HepG2 (cell line): ENCODE measurements around the gene FBP1. TPM values are rescaled to one million over a fixed set of nuclear protein-coding genes. Genes with fewer than 3 reads are reported as not detected.

Experiments
- ATAC-seq: fragments of 200-7000 bp; cut with Tn5 transposase; 3 replicates; pipeline ENCODE4 v1.9.1; 2020; ENCODE audit warnings: mild to moderate bottlenecking, moderate library complexity
- BruUV-seq: library from RNA; stranded (reverse); fragments of 400-500 nt; replicated peaks from 2 replicates; lab custom pipeline; 2021; lab: Mats Ljungman, UMichigan
- CTCF ChIA-PET: fragments of 300-600 bp; formaldehyde crosslinking; extraction: SDS; loops from one replicate; lab custom pipeline; 2021; ENCODE audit warnings: low total read pairs, inconsistent platforms, low intra/inter-chr PET ratio; lab: Yijun Ruan, JAX
- POLR2A ChIA-PET: fragments of 350-600 bp; sonication (Branson Sonifier 250); formaldehyde crosslinking; loops from one replicate; lab custom pipeline; 2020; ENCODE audit warnings: antibody characterized with exemption, inconsistent platforms; lab: Yijun Ruan, JAX
- DNase-seq: peaks from one replicate; pipeline ENCODE4 v3.0.0-alpha.2; 2015; ENCODE audit warnings: low spot score
- FAIRE-seq: peaks from 3 replicates; lab custom pipeline; 2011; peaks lifted over from hg19 to GRCh38; lab: Jason Lieb, UNC
- H2AFZ ChIP-seq: one replicate; pipeline ENCODE4 v1.6.1; 2011; ENCODE audit warnings: low read length, inconsistent platforms
- H3K27ac ChIP-seq: fragments of 300-600 bp; 3 replicates; pipeline ENCODE4 v1.8.0; 2011; ENCODE audit warnings: mixed run types, mild to moderate bottlenecking, mixed read lengths, low read length, inconsistent platforms; ENCODE audit not compliant: insufficient read depth; ENCODE audit errors: extremely low read length
- H3K27me3 ChIP-seq, 2 experiments: fragments of 200-600 bp in 1 of 2; 2 replicates in 1 of 2; 3 replicates in 1 of 2; pipeline versions ENCODE4 v1.6.0 to v1.8.0; 2011; ENCODE audit warnings: low read length in 2 of 2, mild to moderate bottlenecking in 2 of 2, moderate library complexity in 2 of 2, inconsistent platforms in 1 of 2; ENCODE audit not compliant: insufficient read depth in 2 of 2, control insufficient read depth in 1 of 2
- H3K36me3 ChIP-seq, 2 experiments: fragments of 200-600 bp in 1 of 2; replicated peaks in 1 of 2; 2 replicates in 1 of 2; 3 replicates in 1 of 2; pipeline versions ENCODE4 v1.5.1 to v1.8.0; 2011; ENCODE audit warnings: low read length in 2 of 2, inconsistent platforms in 1 of 2; ENCODE audit not compliant: insufficient read depth in 2 of 2, control insufficient read depth in 1 of 2
- H3K4me1 ChIP-seq: 2 replicates; pipeline ENCODE4 v1.5.1; 2012; ENCODE audit warnings: low read length, inconsistent platforms; ENCODE audit not compliant: insufficient read depth
- H3K4me2 ChIP-seq: 2 replicates; pipeline ENCODE4 v1.6.0; 2011; ENCODE audit warnings: low read depth, low read length, inconsistent platforms
- H3K4me3 ChIP-seq, 3 experiments: fragments of 200-600 bp in 1 of 3; sonication (generic), shearing (Covaris generic) in 1 of 3; replicated peaks in 1 of 3; 2 replicates each; pipeline ENCODE4 v1.5.1; 2011 to 2016; ENCODE audit warnings: low read length in 3 of 3, inconsistent platforms in 2 of 3, low read depth in 2 of 3, mild to moderate bottlenecking in 2 of 3, control low read depth in 1 of 3, mixed read lengths in 1 of 3; ENCODE audit not compliant: insufficient read depth in 1 of 3
- H3K79me2 ChIP-seq: one replicate; pipeline ENCODE4 v1.6.1; 2011; ENCODE audit warnings: low read length, inconsistent platforms; ENCODE audit not compliant: insufficient read depth
- H3K9ac ChIP-seq: 2 replicates; pipeline ENCODE4 v1.6.0; 2011; ENCODE audit warnings: mild to moderate bottlenecking, low read depth, low read length, inconsistent platforms; ENCODE audit not compliant: insufficient read depth
- H3K9me3 ChIP-seq: 2 replicates; pipeline ENCODE4 v1.5.1; 2012; ENCODE audit warnings: mild to moderate bottlenecking, low read length
- H4K20me1 ChIP-seq: 2 replicates; pipeline ENCODE4 v1.6.0; 2011; ENCODE audit warnings: inconsistent platforms, mild to moderate bottlenecking, low read length, moderate library complexity; ENCODE audit not compliant: insufficient read depth
- FOXA1 ChIP-seq, 2 experiments: fragments of 450-650 bp in 1 of 2; sonication (generic) in 1 of 2; formaldehyde crosslinking in 1 of 2; IDR thresholded peaks; 2 replicates each; pipeline versions ENCODE4 v1.4.0 to v1.6.1; 2016 to 2020; ENCODE audit warnings: missing genetic modification reagents in 1 of 2
- KDM1A ChIP-seq: IDR thresholded peaks from 2 replicates; pipeline ENCODE4 v1.6.1; 2016; ENCODE audit warnings: missing compliant biosample characterization
- NR1H2 ChIP-seq: sonication (generic); formaldehyde crosslinking; IDR thresholded peaks from 2 replicates; pipeline ENCODE4 v1.8.1; 2022; ENCODE audit warnings: low read depth, missing genetic modification reagents, borderline replicate concordance
- YEATS2 ChIP-seq: sonication (generic); formaldehyde crosslinking; IDR thresholded peaks from 2 replicates; pipeline ENCODE4 v1.4.0; 2020; ENCODE audit warnings: missing genetic modification reagents, borderline replicate concordance
- ZNF496 ChIP-seq: sonication (generic); formaldehyde crosslinking; IDR thresholded peaks from 2 replicates; pipeline ENCODE4 v1.8.1; 2023; ENCODE audit warnings: mild to moderate bottlenecking, moderate library complexity, missing genetic modification reagents; ENCODE audit not compliant: insufficient replicate concordance
- ZNF776 ChIP-seq: sonication (generic); formaldehyde crosslinking; IDR thresholded peaks from 2 replicates; pipeline ENCODE4 v1.4.0; 2020; ENCODE audit warnings: mild to moderate bottlenecking, missing genetic modification reagents
- WGBS: methylation state at CpG from one replicate; pipeline ENCODE4 v1.1.6; 2017; ENCODE audit warnings: low lambda C conversion rate; 5-methylcytosine and 5-hydroxymethylcytosine counted together
- in situ Hi-C: cut with HindIII; loops from 2 replicates; pipeline ENCODE4 v1.10.0; 2017; ENCODE audit warnings: low pct_unique_long_range_greater_than_20kb; ENCODE audit not compliant: extremely low pct_ligation_motif_present
- intact Hi-C: fragments of 100-400 bp; cut with micrococcal nuclease; formaldehyde crosslinking; loops from one replicate; pipeline ENCODE4 v1.10.0; 2022; ENCODE audit not compliant: unreplicated experiment
- polyA plus RNA-seq, 8 experiments: library from polyadenylated mRNA; depleted of rRNA in 3 of 8; stranded (reverse) in 7 of 8; unstranded in 1 of 8; fragments of >200 nt; fragmentation: Illumina TruSeq in 4 of 8; extraction: Trizol in 4 of 8; gene quantifications; 2 replicates each; pipeline versions ENCODE4 v1.2.1 to v1.2.3, GENCODE V29; 2011 to 2016; ENCODE audit warnings: low read depth in 4 of 8, missing spikeins in 1 of 8, mixed read lengths in 1 of 8; ENCODE audit not compliant: insufficient read depth in 1 of 8
- total RNA-seq, 5 experiments: library from RNA; depleted of rRNA; stranded (reverse); fragments of >200 nt; fragmentation: Illumina TruSeq; extraction: Trizol; gene quantifications; 2 replicates each; pipeline ENCODE4 v1.2.3, GENCODE V29; 2016; ENCODE audit warnings: low read depth in 1 of 5
- TF ChIP-seq, protein P1 (sequence below), 2 experiments: sonication (generic) in 1 of 2; formaldehyde crosslinking in 1 of 2; IDR thresholded peaks; 2 replicates each; pipeline versions ENCODE4 v1.4.0 to v1.6.1; 2016 to 2020; ENCODE audit warnings: borderline replicate concordance in 1 of 2, low read depth in 1 of 2, mild to moderate bottlenecking in 1 of 2, missing genetic modification reagents in 1 of 2
- TF ChIP-seq, protein P2 (sequence below): sonication (generic); formaldehyde crosslinking; IDR thresholded peaks from 2 replicates; pipeline ENCODE4 v1.8.0; 2022; ENCODE audit warnings: low read depth, missing genetic modification reagents

The FBP1 gene
- total and polyA plus RNA-seq, 2 of the 13 experiments (the other 11 are each of a cell fraction or from before 2014, with no cell fraction given), result 0.29 to 0.53 TPM

DNA sequence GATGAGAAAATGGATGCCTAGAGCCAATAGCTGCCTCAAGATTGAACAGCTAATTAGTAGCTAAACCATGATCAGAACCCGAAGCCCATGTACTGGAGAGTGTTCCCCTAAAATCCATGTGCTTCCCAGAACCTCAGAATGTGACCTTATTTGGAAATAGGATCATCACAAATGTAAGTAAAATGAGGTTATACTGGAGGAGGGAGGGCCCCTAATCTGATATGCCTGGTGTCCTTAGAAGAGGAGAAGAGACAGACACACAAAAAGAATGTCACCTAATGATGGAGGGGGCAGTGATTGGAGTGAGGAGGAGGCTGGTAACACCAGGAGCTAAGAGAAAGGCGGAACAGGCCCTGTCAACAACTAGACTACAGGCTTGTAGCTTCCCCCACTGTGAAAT, 41.3 kb upstream of the FBP1 start:
- no peak for DNase-seq
- Histone ChIP-seq H3K9ac (no peak overlapping the region), H3K4me1 (peaks cover 12% of the 10 kb centered on the region), H4K20me1 (no peaks in the 10 kb centered on the region), H3K9me3 (no peaks in the 10 kb centered on the region), H3K36me3 (no peaks in the 10 kb centered on the region), H3K4me3 (no peak overlapping the region), H3K27me3 (no peaks in the 10 kb centered on the region), H3K27ac (no peak overlapping the region), H3K79me2 (no peaks in the 10 kb centered on the region), H3K4me2 (no peak overlapping the region), H2AFZ (no peak overlapping the region)
- ChIA-PET CTCF (interaction anchor here (1.4 to 1.6 kb wide), 3 partner anchors 447 to 487 kb away, joined by 7 to 14 read pairs (median 10); no protein-coding TSS in a partner anchor), POLR2A (interaction anchor here (2.1 to 2.6 kb wide), 3 partner anchors 11 to 126 kb away, joined by 6 to 7 read pairs (median 7); partner anchors contain the start of gene PCAT7)
- in situ Hi-C loops (loop anchor here (5.0 kb wide), 1 partner anchor 452 kb away; no protein-coding TSS in a partner anchor), intact Hi-C loops (no loop called here)
- no peak for ATAC-seq
- WGBS, result 10% methylated on average over 2 of the region's 2 CpGs
- no peak for FAIRE-seq
- no TSS peak for BruUV-seq
- TF ChIP-seq ZNF776 (CRISPR knock-in tag), result no peak
- TF ChIP-seq FOXA1 (IDR thresholded peaks at IDR 0.05), result no peak
- TF ChIP-seq FOXA1 (CRISPR knock-in tag; IDR thresholded peaks at IDR 0.05), result no peak
- TF ChIP-seq YEATS2 (CRISPR knock-in tag), result no peak
- TF ChIP-seq, protein P1, sequence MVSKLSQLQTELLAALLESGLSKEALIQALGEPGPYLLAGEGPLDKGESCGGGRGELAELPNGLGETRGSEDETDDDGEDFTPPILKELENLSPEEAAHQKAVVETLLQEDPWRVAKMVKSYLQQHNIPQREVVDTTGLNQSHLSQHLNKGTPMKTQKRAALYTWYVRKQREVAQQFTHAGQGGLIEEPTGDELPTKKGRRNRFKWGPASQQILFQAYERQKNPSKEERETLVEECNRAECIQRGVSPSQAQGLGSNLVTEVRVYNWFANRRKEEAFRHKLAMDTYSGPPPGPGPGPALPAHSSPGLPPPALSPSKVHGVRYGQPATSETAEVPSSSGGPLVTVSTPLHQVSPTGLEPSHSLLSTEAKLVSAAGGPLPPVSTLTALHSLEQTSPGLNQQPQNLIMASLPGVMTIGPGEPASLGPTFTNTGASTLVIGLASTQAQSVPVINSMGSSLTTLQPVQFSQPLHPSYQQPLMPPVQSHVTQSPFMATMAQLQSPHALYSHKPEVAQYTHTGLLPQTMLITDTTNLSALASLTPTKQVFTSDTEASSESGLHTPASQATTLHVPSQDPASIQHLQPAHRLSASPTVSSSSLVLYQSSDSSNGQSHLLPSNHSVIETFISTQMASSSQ (IDR thresholded peaks at IDR 0.05; ENCODE audit: low read depth), result no peak
- TF ChIP-seq, protein P1 (CRISPR knock-in tag; IDR thresholded peaks at IDR 0.05; ENCODE audit: borderline replicate concordance), result no peak
- TF ChIP-seq KDM1A (CRISPR knock-in tag), result no peak
- TF ChIP-seq, protein P2, sequence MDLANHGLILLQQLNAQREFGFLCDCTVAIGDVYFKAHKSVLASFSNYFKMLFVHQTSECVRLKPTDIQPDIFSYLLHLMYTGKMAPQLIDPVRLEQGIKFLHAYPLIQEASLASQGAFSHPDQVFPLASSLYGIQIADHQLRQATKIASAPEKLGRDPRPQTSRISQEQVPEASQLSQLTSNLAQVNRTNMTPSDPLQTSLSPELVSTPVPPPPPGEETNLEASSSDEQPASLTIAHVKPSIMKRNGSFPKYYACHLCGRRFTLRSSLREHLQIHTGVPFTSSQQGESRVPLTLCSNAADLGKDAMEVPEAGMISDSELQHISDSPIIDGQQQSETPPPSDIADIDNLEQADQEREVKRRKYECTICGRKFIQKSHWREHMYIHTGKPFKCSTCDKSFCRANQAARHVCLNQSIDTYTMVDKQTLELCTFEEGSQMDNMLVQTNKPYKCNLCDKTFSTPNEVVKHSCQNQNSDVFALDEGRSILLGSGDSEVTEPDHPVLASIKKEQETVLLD (CRISPR knock-in tag), result no peak
- TF ChIP-seq ZNF496 (CRISPR knock-in tag), result no peak
- no peak for TF ChIP-seq NR1H2 (CRISPR knock-in tag)
